HG02571 (cell line): ENCODE measurements around the gene NPLOC4.

ENCODE experiments used
- ATAC-seq: cut with Tn5 transposase; IDR thresholded peaks from one replicate; pipeline ENCODE4 v1.9.1; 2021; ENCODE audit warnings: mild to moderate bottlenecking, moderate library complexity; ENCODE audit not compliant: unreplicated experiment

NPLOC4 gene

GRCh38 chr17:81510785-81511553, 125.9 kb downstream of the NPLOC4 start:
- ATAC-seq, result no peak

GRCh38 chr17:81509972-81510784, 126.7 kb downstream of the NPLOC4 start:
- ATAC-seq, result no peak

GRCh38 chr17:81509207-81509971, 127.5 kb downstream of the NPLOC4 start:
- ATAC-seq, result no peak

- no peak for ATAC-seq
These were observed 128.2 kb downstream of the NPLOC4 start for GRCh38 chr17:81508639-81509206.
